H1 (cell line): ENCODE results near the gene MRPL40. TPM values are rescaled to one million over a fixed set of nuclear protein-coding genes. Genes with fewer than 3 reads are reported as not detected.

Experiments used
- BRCA1 ChIP-seq: IDR thresholded peaks from 2 replicates; pipeline ENCODE4 v1.6.1; 2012; ENCODE audit warnings: low read depth, low read length, improper control_type of control experiment
- CEBPB ChIP-seq: IDR thresholded peaks from 2 replicates; pipeline ENCODE4 v1.6.1; 2012; ENCODE audit warnings: low read depth, low read length
- EZH2 ChIP-seq: fragments of 200-600 bp; sonication (generic); IDR thresholded peaks from 2 replicates; pipeline ENCODE4 v1.7.1; 2012; ENCODE audit warnings: low read depth, mild to moderate bottlenecking, moderate library complexity, low read length, inconsistent platforms; ENCODE audit not compliant: severe bottlenecking
- TAF1 ChIP-seq: IDR thresholded peaks from 2 replicates; pipeline ENCODE4 v1.6.1; 2011; ENCODE audit warnings: mild to moderate bottlenecking, low read depth, low read length
- polyA plus RNA-seq, 7 experiments: library from polyadenylated mRNA; depleted of rRNA in 3 of 7; stranded (reverse) in 5 of 7; unstranded in 2 of 7; fragments of >200 nt in 5 of 7; fragments of 200-250 nt in 2 of 7; gene quantifications; 1 replicate in 5 of 7; 2 replicates in 1 of 7; 4 replicates in 1 of 7; pipeline versions ENCODE4 v1.2.1 to v1.2.3, GENCODE V29; 2011 to 2013; ENCODE audit warnings: missing spikeins in 2 of 7, mixed read lengths in 2 of 7
- total RNA-seq: library from RNA; stranded (reverse); fragmentation: NEBNext Ultra II Directional; extraction: Animal tissue kit (Norgen Biotek cat#: 25700); gene quantifications from 2 replicates; pipeline ENCODE4 v1.2.1, GENCODE V29; 2021
- TF ChIP-seq, protein P1 (sequence below): fragments of 300-600 bp; sonication (generic); IDR thresholded peaks from 2 replicates; pipeline ENCODE4 v1.7.1; 2012; ENCODE audit warnings: low read length, moderate library complexity, mild to moderate bottlenecking, inconsistent platforms; ENCODE audit not compliant: insufficient replicate concordance
- TF ChIP-seq, protein P2 (sequence below): IDR thresholded peaks from 2 replicates; pipeline ENCODE4 v1.6.1; 2012; ENCODE audit warnings: low read length, inconsistent platforms
- TF ChIP-seq, protein P3 (sequence below): IDR thresholded peaks from 2 replicates; pipeline ENCODE4 v1.6.1; 2011; ENCODE audit warnings: low read length, improper control_type of control experiment

MRPL40 gene
- total and polyA plus RNA-seq, 2 of the 8 experiments (the other 6 are each of a cell fraction or from before 2014, with no cell fraction given) = 12.4 to 14.5 TPM

DNA sequence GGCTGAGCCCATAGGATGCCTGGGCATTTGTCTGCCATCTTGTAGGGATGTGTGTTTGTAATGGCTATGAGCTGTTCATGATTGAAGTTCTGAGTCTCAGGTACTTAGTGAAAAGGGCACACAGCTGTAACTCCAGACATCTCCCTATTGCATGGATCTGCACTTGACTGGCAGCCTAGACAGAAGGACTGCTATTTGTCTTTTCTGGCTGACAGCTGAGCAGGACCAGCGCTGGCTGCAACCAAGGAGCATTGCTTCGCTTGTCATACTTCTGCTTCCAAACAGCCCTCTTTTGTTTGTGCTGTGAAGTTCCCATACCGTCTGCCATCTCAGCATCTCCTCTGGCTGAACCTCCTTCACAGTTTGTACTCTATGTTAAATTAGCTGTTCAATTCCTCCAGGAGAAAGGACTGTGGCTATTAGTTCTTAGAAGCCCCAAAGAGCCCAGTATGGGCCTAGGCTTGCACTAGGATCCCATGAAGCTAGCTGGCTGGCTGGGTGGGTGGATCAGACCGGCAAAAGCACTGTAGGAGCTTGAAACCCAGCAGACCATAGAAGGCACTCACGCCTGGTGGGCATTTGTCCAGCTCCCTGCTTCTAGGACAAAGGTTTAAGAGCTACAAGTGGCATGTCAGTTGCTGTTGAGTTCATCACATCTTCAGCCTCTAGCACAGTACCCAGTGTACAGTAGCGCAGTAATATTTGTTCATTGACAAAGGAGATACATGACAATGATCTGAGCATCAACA is 21.2 kb upstream of the MRPL40 start (continued):
- TF ChIP-seq, protein P1, sequence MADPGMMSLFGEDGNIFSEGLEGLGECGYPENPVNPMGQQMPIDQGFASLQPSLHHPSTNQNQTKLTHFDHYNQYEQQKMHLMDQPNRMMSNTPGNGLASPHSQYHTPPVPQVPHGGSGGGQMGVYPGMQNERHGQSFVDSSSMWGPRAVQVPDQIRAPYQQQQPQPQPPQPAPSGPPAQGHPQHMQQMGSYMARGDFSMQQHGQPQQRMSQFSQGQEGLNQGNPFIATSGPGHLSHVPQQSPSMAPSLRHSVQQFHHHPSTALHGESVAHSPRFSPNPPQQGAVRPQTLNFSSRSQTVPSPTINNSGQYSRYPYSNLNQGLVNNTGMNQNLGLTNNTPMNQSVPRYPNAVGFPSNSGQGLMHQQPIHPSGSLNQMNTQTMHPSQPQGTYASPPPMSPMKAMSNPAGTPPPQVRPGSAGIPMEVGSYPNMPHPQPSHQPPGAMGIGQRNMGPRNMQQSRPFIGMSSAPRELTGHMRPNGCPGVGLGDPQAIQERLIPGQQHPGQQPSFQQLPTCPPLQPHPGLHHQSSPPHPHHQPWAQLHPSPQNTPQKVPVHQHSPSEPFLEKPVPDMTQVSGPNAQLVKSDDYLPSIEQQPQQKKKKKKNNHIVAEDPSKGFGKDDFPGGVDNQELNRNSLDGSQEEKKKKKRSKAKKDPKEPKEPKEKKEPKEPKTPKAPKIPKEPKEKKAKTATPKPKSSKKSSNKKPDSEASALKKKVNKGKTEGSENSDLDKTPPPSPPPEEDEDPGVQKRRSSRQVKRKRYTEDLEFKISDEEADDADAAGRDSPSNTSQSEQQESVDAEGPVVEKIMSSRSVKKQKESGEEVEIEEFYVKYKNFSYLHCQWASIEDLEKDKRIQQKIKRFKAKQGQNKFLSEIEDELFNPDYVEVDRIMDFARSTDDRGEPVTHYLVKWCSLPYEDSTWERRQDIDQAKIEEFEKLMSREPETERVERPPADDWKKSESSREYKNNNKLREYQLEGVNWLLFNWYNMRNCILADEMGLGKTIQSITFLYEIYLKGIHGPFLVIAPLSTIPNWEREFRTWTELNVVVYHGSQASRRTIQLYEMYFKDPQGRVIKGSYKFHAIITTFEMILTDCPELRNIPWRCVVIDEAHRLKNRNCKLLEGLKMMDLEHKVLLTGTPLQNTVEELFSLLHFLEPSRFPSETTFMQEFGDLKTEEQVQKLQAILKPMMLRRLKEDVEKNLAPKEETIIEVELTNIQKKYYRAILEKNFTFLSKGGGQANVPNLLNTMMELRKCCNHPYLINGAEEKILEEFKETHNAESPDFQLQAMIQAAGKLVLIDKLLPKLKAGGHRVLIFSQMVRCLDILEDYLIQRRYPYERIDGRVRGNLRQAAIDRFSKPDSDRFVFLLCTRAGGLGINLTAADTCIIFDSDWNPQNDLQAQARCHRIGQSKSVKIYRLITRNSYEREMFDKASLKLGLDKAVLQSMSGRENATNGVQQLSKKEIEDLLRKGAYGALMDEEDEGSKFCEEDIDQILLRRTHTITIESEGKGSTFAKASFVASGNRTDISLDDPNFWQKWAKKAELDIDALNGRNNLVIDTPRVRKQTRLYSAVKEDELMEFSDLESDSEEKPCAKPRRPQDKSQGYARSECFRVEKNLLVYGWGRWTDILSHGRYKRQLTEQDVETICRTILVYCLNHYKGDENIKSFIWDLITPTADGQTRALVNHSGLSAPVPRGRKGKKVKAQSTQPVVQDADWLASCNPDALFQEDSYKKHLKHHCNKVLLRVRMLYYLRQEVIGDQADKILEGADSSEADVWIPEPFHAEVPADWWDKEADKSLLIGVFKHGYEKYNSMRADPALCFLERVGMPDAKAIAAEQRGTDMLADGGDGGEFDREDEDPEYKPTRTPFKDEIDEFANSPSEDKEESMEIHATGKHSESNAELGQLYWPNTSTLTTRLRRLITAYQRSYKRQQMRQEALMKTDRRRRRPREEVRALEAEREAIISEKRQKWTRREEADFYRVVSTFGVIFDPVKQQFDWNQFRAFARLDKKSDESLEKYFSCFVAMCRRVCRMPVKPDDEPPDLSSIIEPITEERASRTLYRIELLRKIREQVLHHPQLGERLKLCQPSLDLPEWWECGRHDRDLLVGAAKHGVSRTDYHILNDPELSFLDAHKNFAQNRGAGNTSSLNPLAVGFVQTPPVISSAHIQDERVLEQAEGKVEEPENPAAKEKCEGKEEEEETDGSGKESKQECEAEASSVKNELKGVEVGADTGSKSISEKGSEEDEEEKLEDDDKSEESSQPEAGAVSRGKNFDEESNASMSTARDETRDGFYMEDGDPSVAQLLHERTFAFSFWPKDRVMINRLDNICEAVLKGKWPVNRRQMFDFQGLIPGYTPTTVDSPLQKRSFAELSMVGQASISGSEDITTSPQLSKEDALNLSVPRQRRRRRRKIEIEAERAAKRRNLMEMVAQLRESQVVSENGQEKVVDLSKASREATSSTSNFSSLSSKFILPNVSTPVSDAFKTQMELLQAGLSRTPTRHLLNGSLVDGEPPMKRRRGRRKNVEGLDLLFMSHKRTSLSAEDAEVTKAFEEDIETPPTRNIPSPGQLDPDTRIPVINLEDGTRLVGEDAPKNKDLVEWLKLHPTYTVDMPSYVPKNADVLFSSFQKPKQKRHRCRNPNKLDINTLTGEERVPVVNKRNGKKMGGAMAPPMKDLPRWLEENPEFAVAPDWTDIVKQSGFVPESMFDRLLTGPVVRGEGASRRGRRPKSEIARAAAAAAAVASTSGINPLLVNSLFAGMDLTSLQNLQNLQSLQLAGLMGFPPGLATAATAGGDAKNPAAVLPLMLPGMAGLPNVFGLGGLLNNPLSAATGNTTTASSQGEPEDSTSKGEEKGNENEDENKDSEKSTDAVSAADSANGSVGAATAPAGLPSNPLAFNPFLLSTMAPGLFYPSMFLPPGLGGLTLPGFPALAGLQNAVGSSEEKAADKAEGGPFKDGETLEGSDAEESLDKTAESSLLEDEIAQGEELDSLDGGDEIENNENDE = no peak
- no peak for TF ChIP-seq EZH2
- TF ChIP-seq, protein P2, sequence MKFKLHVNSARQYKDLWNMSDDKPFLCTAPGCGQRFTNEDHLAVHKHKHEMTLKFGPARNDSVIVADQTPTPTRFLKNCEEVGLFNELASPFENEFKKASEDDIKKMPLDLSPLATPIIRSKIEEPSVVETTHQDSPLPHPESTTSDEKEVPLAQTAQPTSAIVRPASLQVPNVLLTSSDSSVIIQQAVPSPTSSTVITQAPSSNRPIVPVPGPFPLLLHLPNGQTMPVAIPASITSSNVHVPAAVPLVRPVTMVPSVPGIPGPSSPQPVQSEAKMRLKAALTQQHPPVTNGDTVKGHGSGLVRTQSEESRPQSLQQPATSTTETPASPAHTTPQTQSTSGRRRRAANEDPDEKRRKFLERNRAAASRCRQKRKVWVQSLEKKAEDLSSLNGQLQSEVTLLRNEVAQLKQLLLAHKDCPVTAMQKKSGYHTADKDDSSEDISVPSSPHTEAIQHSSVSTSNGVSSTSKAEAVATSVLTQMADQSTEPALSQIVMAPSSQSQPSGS = no peak
- no peak for TF ChIP-seq TAF1
- no peak for TF ChIP-seq BRCA1
- TF ChIP-seq CEBPB = no peak
- TF ChIP-seq, protein P3, sequence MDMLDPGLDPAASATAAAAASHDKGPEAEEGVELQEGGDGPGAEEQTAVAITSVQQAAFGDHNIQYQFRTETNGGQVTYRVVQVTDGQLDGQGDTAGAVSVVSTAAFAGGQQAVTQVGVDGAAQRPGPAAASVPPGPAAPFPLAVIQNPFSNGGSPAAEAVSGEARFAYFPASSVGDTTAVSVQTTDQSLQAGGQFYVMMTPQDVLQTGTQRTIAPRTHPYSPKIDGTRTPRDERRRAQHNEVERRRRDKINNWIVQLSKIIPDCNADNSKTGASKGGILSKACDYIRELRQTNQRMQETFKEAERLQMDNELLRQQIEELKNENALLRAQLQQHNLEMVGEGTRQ = no peak
